OCI-LY7 (cell line): ENCODE measurements around the gene UBA3.

Experiments used
- EZH2phosphoT487 ChIP-seq: fragments of 200-600 bp; sonication (generic); IDR thresholded peaks from 2 replicates; pipeline ENCODE4 v1.6.1; 2018; ENCODE audit warnings: low read depth, borderline replicate concordance, mild to moderate bottlenecking, mixed run types, antibody characterized with exemption, low read length, moderate library complexity, mixed read lengths
- TF ChIP-seq, protein P1 (sequence below): fragments of 200-600 bp; sonication (generic); conservative IDR thresholded peaks from 2 replicates; pipeline ENCODE4 v1.5.1; 2014; ENCODE audit warnings: mild to moderate bottlenecking, antibody characterized with exemption, low read length, moderate library complexity, mixed read lengths

GRCh38 chr3:69082361-69082760 is 2.2 kb upstream of the UBA3 start:
- TF ChIP-seq, protein P1, sequence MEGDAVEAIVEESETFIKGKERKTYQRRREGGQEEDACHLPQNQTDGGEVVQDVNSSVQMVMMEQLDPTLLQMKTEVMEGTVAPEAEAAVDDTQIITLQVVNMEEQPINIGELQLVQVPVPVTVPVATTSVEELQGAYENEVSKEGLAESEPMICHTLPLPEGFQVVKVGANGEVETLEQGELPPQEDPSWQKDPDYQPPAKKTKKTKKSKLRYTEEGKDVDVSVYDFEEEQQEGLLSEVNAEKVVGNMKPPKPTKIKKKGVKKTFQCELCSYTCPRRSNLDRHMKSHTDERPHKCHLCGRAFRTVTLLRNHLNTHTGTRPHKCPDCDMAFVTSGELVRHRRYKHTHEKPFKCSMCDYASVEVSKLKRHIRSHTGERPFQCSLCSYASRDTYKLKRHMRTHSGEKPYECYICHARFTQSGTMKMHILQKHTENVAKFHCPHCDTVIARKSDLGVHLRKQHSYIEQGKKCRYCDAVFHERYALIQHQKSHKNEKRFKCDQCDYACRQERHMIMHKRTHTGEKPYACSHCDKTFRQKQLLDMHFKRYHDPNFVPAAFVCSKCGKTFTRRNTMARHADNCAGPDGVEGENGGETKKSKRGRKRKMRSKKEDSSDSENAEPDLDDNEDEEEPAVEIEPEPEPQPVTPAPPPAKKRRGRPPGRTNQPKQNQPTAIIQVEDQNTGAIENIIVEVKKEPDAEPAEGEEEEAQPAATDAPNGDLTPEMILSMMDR: no peak
- no peak for TF ChIP-seq EZH2phosphoT487
